HK-2 (cell line): ENCODE data around the gene SSR4.

Experiments used
- DNase-seq: peaks from one replicate; pipeline ENCODE4 v3.0.0-alpha.2; 2018; ENCODE audit not compliant: unreplicated experiment

Gene SSR4

GRCh38 chrX:153769158-153769864, 25.2 kb upstream of the SSR4 start:
- no peak for DNase-seq

DNA sequence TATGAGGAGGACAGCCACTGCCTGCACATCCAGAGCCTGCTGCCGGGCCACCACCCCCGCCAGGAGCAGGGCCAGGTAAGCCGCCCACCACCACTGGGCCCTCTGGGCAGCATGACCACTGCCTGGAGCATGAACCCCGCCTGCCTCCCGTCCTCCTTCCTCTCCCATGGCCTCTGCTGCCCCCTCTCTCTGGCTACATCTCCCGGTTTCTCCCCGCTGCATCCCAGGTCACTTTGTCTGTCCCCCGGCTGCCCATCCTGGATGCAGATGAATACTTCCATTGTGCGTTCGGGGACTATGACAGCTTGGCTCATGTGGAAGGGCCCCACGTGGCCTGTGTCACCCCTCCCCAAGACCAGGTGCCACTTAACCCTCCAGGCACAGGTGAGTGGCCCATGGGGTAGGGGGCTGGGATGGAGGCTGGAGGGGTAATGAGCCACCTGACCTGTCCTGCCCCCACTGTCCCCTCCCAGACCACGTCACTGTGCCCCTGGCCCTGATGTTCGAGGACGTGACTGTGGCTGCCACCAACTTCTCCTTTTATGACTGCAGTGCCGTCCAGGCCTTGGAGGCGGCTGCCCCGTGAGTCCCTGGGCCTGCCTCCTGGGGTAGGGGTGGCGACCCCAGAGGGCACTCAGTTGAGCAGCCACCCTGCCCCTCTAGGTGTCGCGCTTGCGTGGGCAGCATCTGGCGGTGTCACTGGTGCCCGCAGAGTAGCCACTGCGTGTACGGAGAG, 24.4 kb upstream of the SSR4 start:
- DNase-seq = no peak

DNA sequence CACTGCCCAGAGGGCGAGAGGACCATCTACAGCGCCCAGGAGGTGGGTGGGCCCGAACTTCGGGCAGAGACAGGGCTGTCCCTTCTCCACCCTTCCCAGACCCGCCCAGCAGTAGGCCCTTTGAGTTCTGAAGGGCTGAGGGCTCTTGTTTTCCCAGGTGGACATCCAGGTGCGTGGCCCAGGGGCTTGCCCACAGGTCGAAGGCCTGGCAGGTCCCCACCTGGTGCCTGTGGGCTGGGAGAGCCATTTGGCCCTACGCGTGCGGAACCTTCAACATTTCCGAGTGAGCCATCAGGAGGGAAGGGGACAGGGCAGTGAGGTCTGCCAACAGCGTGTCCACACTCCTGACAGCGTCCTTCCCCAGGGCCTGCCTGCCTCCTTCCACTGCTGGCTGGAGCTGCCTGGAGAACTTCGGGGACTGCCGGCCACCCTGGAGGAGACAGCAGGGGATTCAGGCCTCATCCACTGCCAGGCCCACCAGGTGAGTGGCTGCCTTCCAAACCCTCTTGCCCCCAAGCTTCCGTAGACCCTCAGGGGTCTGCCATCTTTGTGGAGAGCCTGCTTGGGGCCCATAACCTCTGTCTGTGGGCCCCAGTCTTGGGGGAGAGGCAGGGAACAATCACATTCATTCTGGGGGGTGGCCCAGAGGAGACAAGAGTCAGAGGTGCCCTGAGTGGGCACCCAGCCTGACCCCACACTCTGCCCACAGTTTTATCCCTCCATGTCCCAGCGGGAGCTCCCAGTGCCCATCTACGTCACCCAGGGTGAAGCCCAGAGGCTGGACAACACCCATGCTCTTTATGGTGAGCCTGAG, 23.7 kb upstream of the SSR4 start:
- no peak for DNase-seq

GRCh38 chrX:153771415-153772315, 22.8 kb upstream of the SSR4 start:
- DNase-seq = no peak

DNA sequence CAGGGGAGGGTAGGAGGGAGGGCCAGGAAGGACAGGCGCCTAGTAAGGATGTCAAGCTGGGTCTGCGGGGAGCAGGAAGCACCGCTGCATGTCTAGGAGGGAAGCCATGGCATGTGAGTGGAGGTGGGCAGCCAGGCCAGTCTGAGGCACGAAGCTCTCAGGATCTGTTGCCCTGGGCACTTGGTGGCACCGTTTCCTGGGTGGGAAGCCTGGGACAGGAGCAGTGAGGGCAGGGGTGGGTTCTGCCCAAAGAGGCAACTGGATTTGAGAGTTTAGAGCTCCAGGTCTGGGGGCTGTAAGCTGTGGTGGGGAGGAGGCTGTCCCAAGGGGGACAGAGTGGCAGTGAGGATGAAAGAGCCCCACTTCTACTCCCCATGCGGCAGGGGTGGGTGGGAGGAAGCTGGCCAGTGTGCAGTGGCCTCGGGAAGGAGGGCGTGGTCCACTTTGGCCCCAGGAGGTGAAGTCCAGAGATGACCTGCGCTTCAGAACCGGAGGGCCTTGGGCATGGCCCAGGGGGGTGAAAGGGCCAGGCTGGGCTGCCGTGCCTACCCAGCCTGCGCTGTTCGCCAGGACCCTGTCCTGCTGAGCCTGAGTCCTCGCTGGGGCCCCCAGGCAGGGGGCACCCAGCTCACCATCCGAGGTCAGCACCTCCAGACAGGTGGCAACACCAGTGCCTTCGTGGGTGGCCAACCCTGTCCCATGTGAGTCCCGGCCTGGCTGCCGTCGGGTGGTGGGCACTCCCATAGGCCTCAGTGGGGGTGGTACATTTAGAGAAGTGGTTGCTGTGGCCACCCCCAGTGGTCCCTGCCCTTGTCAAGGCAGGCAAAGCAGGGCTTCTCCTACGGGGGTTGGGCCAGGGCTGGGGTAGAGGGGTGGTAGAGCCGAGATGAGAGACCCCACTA, 21.9 kb upstream of the SSR4 start:
- DNase-seq = no peak

- no peak for DNase-seq
Measured at GRCh38 chrX:153773218-153773611, 21.3 kb upstream of the SSR4 start.

DNA sequence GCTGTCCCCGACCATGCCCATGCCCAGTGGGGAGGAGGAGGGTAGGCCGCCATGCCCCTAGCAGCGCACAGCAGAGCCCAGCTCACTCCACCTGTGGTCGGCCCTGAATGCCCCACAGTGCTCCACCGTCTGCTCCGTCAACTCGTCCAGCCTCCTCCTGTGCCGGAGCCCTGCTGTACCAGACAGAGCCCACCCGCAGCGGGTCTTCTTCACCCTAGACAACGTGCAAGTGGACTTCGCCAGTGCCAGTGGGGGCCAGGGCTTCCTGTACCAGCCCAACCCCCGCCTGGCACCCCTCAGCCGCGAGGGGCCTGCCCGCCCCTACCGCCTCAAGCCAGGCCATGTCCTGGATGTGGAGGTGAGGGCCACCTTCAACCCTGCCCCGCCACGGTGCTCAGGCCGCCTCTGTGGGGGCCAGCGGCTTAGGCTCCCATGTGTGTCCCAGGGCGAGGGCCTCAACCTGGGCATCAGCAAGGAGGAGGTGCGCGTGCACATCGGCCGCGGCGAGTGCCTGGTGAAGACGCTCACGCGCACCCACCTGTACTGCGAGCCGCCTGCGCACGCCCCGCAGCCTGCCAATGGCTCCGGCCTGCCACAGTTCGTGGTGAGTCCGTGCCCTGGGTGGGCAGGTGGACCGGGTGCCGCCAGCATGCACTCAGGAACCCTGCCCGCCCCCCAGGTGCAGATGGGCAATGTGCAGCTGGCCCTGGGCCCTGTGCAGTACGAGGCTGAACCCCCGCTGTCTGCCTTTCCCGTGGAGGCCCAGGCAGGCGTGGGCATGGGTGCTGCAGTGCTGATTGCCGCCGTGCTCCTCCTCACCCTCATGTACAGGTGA, 20.5 kb upstream of the SSR4 start:
- DNase-seq = no peak

DNA sequence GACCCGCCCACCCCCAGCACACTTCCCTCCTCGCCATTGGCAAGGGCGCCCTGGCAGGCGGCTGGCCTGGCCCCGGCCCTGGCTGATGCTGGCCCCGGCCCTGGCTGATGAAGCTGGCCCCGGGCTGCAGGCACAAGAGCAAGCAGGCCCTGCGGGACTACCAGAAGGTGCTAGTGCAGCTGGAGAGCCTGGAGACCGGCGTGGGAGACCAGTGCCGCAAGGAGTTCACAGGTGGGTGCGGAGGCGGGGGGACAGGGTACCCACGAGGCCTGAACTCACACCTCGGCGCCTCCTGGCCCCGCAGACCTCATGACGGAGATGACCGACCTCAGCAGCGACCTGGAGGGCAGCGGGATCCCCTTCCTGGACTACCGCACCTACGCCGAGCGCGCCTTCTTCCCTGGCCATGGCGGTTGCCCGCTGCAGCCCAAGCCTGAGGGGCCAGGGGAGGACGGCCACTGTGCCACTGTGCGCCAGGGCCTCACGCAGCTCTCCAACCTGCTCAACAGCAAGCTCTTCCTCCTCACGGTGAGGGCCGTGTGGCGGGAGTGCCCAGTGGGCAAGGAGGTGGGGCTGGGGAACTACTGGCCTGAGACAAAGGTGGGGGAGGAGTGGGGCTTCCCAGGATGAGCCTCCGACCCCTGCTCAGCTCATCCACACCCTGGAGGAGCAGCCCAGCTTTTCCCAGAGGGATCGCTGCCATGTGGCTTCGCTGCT, 19.7 kb upstream of the SSR4 start:
- DNase-seq = no peak

- no peak for DNase-seq
Measured at GRCh38 chrX:153775293-153776119, 19.0 kb upstream of the SSR4 start.

- DNase-seq = no peak
Measured at GRCh38 chrX:153776120-153776599, 18.3 kb upstream of the SSR4 start.

DNA sequence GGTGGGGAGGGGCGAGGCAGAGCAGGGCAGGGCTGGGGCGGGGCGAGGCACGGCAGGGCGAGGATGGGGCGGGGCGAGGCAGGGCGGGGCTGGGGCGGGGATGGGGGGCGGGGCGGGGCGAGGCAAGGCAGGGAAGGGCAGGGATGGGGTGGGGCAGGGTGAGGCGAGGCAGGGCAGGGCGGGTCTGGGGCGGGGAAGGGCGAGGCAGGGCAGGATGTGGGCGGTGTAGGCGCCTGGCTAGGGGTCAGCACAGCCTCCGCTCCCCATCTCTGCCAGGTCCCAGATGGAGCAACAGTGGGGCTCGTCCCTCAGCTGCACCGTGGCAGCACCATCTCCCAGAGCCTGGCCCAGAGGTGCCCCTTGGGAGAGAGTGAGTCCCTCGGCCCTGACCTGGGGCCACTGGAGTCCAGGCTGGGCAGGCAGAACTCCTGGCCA, 17.8 kb upstream of the SSR4 start:
- DNase-seq = no peak

- no peak for DNase-seq
Measured at GRCh38 chrX:153777261-153778090, 17.0 kb upstream of the SSR4 start.

DNA sequence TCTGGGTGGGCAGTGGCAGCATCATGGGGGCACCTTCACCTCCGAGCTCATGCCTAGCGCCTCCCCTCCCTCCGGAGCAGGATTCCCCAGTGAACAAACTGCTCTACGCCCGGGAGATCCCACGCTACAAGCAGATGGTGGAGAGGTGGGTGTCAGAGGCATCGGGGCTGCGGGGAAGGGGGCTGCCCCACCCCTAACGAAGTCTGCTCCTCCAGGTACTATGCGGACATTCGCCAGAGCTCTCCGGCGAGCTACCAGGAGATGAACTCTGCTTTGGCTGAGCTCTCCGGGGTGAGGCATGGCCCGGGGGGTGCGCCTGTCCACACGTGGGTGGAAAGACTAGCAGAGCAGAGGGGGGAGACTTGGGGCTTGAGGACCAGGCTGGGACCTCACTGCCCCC, 16.3 kb upstream of the SSR4 start:
- DNase-seq = no peak

DNA sequence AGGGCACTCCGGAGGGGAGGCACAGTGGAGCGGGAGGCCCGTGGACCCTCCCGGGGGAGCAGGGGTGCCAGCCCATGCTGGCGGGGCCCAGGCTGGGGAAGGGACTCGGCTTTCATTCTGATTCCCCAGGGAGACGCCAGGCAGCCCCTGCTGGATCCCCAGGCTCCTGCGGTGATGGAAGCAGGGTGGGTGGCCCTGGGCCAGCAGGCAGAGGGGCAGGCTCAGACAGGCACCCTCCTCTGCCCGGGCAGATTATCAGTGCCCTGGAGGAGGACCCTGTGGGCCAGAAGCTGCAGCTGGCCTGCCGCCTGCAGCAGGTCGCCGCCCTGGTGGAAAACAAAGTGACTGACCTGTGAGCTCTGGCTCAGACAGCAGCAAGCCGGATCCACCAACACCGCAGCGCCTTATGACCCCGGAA, 15.8 kb upstream of the SSR4 start:
- no peak for DNase-seq

- no peak for DNase-seq
Measured at GRCh38 chrX:153779891-153780677, 14.4 kb upstream of the SSR4 start.
